Stimulated activated CD8-positive, alpha-beta memory T cell treated with anti-CD3 and anti-CD28 coated beads, Interleukin-12 subunit alpha, Interleukin-12 subunit beta, amount 100 ng/mL, for 24 hours (primary cell): Measurements from ENCODE around the gene HOXC9.

Experiments used
- DNase-seq: peaks from one replicate; pipeline ENCODE4 v3.0.0-alpha.2; 2020; ENCODE audit errors: extremely low read depth

HOXC9 gene

DNA sequence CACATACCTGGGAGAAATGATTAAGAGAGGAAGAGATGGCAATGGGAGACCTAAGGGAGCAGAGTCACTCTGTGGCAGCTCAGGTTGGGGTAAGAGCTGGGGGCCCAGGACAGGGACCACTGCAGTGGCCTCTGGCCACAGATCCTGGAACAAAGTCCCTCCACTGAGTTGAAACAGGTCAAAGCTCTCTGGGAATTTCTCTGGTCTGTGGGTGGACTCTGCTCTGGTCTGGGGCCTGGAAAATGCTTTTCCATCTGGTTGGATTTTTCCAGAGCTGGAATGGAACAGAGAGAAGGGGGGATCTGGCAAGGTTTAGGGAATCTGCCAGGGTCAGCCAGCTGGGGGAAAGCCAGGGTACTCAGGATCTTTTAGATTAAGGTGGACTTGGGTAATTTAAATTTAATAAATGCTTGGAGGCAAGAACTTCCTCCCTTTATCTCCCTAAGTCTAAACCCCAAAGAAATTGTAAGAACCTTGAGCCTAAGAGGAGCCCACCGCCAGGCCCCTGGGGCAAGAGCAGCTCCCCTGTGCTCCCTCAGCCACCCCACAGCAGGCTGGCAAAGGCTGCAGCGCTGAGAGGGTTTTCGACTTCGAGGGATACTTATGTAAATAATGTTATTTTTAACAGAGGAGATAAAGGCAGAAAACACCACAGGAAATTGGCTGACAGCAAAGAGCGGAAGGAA lies 11.3 kb upstream of the HOXC9 start:
- DNase-seq, result no peak

- DNase-seq, result no peak
Measured at GRCh38 chr12:53989227-53990113, 10.5 kb upstream of the HOXC9 start.

- no peak for DNase-seq
Measured at GRCh38 chr12:53990311-53991076, 9.5 kb upstream of the HOXC9 start.

GRCh38 chr12:53991077-53991460 lies 8.9 kb upstream of the HOXC9 start:
- DNase-seq, result no peak

GRCh38 chr12:53992377-53992889 lies 7.5 kb upstream of the HOXC9 start:
- no peak for DNase-seq

DNA sequence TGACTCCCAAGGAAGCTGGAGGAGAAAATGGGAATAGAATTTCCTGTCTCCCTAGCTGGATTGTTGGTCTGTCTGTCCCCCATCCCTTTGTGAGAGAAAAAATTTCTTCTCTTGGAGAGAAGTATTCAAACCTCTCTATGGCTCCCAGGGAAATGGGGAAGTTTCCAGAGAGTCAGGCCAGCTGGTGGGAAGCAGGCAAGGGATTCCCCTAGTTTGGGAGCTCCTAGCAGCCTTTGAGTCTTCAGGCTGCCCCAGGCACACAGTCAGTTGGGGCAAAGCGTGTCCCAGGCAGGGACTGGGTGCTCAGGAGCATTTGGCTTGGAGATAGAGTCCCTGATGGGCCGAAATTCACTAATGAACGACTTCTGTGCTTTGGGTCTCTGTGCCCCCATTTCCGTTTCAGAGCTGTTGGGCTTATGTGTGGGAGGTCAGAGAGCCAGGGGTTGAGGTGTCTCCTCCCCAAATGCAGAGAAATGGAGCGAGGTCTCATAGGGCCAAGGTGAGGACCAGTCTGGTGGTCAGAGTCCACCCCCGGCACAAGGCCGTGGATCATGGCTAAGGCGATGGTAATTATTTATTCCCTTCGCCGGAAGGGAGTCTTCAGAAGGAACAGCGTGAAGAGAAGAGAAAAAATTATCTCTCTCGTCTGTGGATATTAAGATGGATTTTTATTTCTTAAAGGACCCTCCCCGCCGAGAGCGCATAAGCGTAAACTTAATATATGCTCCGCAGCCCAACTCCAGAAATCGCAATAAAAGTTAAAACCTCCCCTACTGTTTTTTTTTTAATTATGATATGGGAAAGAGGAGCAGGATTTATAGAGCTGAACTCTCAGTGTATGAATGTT lies 6.6 kb upstream of the HOXC9 start:
- DNase-seq, result no peak

GRCh38 chr12:53994009-53994263 lies 6.0 kb upstream of the HOXC9 start:
- DNase-seq, result no peak

- no peak for DNase-seq
Measured at GRCh38 chr12:53994264-53995001, 5.5 kb upstream of the HOXC9 start.

DNA sequence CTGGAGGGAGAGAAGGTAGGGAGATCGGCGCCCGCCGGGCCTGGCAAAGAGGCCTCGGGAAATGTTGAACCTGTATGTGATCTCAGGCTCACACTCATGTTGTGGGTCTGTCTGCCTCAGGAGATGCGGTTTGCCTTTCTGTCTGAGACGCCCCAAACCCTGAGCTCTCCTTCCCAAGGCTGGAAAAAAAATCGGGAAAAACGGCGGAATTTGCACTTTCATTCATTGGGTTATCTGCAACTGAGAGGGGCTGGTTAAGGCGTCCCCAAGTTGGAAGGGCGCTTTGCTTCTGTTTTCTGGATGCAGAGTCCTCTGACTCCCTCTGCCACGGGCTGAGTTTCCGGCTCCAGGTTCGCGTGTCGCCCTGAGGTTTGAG lies 5.0 kb upstream of the HOXC9 start:
- no peak for DNase-seq

DNA sequence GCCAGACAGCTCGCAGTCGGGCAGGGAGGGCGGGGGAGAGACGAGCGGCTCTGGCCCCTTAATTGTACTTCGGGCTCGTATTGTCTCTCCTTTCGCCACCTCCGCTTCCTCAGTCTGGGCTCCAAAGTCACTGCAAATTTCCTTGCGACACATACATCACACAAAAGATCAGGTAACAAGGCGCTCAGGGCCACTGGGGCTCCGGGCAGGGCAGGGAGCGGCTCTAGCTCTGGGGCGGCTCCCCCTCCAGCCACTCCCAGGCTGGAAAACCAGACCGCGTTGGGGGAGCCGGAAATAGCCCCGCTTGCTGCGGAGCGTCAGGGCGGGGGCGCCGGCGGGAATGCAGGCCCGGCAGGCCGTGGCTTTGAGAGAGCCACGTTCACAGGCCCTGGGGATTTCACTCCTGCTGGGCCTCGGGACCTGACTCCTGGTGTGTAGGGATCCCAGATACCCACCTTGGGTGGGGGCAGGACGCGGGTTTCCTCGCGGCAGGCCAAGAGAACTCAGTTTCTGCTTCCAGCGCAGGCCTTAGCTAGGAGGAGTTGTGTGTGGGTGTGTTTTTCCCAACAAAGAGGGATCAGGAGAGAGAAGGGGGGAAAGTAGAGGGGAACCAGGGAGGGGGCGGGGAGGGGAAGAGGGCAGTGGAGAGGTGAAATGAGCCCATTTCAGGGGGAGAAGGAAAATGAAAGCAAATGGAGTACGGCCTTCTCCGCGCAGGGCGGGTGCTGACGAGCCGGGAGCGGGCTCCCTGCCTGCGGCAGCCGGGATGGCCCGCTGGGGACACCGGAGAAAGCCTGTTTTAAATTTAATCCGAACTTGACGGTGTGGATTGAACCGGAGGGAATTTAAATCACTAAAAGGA lies 4.4 kb upstream of the HOXC9 start:
- DNase-seq, result no peak

DNA sequence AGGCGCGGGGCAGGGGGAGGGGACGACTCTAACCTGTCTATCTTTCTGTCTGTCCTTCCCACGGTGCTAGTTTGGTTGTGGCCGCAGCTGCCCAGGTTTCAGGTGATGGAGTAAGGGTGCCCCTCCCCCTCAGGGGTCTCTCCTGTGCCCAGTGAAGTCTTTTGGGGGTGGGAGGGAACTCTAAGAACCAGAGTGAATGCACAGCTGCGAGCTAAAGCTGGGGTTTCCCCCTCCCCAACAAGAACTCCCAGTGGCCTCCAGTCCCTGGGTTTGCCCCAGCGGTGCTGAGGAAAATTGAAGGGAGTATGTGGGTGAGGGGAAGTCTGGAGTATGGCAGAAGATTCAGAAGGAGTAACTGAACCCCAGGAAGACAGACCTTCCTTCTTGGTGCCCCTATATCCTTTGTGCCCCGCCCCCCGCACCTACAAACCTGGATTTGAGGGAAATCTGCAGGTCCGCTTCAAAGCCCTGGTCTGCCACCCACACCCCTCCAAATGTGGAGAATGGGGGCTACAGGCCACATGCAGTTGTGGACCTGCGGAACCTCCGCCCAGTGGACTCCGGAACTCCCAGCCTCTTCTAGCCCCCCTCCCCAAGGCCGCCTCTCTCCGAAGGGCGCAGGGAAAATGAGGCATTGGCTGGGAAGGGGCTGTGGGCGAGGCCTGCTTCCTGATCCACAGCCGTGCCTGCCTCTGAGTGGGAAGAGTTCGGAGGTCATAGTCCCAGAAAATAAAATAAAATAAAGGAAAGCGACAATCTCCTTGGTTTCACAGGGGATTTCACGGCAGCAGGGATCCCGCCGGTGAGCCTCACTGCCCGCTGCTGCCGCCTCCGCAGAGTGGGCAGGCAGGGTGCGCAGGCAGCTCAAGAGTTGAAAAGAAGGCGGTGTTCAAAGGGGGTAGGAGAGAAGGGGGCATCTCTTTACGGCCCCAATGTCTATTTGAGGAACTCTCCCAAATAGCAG lies 3.4 kb upstream of the HOXC9 start:
- DNase-seq, result no peak

DNA sequence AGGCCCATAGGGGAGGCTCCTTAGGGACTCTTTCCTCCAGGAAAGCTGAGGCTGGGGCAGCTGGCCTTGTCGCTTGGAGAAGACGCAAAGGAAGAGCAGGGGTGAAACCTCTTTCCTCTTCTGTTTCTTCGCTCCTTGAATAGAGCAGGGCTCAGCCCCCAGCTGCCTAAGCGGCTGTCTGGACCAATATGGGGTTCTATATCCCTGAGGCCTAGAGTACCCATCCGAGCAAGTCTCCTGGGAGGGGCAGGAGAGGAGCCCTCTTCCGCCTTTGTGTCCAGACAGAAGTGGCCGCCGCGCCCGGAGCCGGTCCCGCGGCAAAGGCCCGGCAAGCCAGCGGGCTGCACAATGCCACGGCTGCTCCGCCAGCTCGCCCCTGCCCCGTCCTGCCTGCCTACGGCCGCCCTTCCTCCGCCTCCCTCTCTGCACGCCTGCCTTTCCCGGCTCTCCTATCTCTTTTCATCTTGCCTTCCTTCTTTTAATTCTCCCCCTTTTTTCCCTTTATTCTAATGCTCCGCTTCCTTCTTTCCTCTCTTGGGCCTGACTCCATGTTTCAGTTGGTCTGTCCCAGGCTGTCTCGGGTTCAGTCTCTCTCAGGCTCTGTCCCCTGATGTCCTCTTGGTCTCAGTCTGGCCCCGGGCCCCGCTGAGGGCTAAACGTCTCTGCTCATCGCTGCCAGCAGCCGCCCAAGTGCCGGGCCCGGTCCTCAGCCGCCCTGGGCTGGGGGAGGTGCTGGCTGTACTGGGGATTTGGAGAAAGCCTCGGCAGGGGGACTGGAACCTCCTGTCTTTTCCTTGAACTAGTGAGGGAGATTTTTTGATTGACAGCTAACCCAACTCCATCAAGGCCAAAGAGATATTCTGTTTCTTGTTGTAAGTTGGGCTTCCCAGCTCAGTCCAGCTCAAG lies 2.5 kb upstream of the HOXC9 start:
- DNase-seq, result no peak

GRCh38 chr12:53998110-53998899 lies 1.7 kb upstream of the HOXC9 start:
- no peak for DNase-seq

DNA sequence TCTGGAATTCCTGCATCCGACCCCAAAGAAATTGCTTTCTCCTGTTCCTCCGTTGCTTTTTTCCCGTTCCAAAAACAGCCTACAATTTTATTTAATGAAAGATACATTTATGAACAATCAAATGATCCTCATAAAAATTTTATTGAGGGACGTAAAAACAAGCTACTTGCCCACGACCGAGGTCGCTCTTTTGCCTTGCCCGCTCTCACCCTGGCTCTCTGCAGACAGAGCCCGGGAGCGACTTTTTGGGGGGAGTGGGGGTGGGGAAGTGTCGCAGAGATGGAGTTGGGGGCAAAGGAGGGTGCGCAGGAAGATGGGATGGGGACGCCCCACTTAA lies 1.1 kb upstream of the HOXC9 start:
- DNase-seq, result no peak

GRCh38 chr12:53999559-54000115 lies 324 bp upstream of the HOXC9 start:
- no peak for DNase-seq

DNA sequence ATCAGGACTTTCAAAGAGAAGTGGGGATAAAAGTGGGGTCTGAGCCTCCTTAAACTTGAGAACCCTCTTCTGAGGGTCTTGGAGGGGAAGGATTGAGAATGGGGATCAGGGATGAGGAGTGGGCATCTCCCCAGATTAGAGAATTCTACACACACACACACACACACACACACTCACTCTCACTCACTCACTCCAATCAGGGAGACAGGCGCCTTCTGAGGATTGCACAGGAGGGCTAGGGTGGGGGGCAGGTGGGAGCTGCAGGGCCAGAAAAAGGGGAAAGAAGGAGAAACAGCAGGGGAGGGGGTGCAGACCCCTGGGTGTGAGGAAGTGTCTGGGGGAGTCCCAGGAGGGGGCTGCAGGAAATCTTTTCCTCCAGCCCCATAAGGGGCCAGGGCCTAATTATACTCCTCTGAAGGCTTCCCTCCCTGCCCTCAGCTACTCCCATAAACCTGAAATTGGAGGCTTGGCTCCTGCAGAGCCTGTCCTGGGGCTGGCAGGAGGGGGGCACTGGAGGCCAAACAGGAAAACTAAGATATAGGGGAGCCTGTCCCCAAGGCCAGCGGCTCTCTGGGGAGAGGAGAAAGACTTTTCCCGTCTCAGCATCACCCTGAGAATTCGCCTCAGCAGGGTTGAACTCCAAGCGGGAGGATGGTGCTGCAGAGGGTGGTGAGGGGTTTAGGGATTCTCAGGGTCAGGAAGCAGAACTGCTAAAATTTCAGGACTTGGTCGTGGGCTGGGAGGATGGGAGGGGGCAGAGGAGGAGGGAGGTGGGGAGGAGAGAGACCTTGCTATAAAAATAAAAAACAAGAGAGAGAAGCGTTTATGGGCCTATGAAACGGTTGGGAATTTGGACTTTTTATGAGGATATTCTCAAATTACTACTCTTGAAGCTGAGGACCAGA lies 1.6 kb downstream of the HOXC9 start:
- DNase-seq, result no peak
